ENCODE data around the gene PDK4.

- TF ChIP-seq REST (IDR thresholded peaks at IDR 0.05; ENCODE audit: borderline replicate concordance) (no peak), REST (CRISPR knock-in tag; IDR thresholded peaks at IDR 0.05; ENCODE audit: low read depth) (no peak), NKRF (IDR thresholded peaks at IDR 0.05; ENCODE audit: borderline replicate concordance) (no peak), MEF2A (IDR thresholded peaks at IDR 0.05; ENCODE audit: control insufficient read depth, low read depth, low read length) (no peak), SNRNP70 (optimal IDR thresholded peaks at IDR 0.05; ENCODE audit: low read depth, low read length) (no peak), EZH2 (IDR thresholded peaks at IDR 0.05; ENCODE audit: borderline replicate concordance, low read depth, low read length) (no peak), KLF10 (CRISPR knock-in tag; IDR thresholded peaks at IDR 0.05) (no peak), RFX5 (IDR thresholded peaks at IDR 0.05; ENCODE audit: low read depth, low read length) (no peak), ZNF384 (IDR thresholded peaks at IDR 0.05; ENCODE audit: low read depth, low read length) (no peak), KDM4B (IDR thresholded peaks at IDR 0.05; ENCODE audit: borderline replicate concordance in 2 of 2, low read depth in 1 of 2) (no peak), FOXJ3 (CRISPR knock-in tag; IDR thresholded peaks at IDR 0.05) (no peak), POLR2A (conservative IDR thresholded peaks at IDR 0.05) (no peak)
These were observed 544 bp downstream of the PDK4 start for GRCh38 chr7:95595746-95596197.

Measured in K562 (cell line).